Measurements from ENCODE around the gene SMG6.
A peak's percentile ranks its signal among the peaks of the same experiment; 100 is the strongest.

SMG6 gene

GRCh38 chr17:2028737-2029136, 274.8 kb downstream of the SMG6 start:
- ChIA-PET POLR2A (interaction anchor here (0.5 kb wide), 1 partner anchor 44 kb away, joined by 3 read pairs; no protein-coding TSS in a partner anchor), CTCF (interaction anchor here (1.3 to 5.5 kb wide), 5 partner anchors 9 to 147 kb away, joined by 3 to 25 read pairs (median 10); no protein-coding TSS in a partner anchor)
- no peak overlapping the region for H3K4me3 ChIP-seq (ENCODE audit: control insufficient read depth in 1 of 7, extremely low read depth in 1 of 7, insufficient read depth in 4 of 7, low read depth in 2 of 7, low read length in 6 of 7)

GRCh38 chr17:2028234-2028614, 275.4 kb downstream of the SMG6 start:
- ChIA-PET CTCF (interaction anchor here (1.3 to 5.5 kb wide), 4 partner anchors 10 to 147 kb away, joined by 3 to 25 read pairs (median 11); no protein-coding TSS in a partner anchor), POLR2A (interaction anchor here (0.5 kb wide), 1 partner anchor 43 kb away, joined by 3 read pairs; no protein-coding TSS in a partner anchor)
- Histone ChIP-seq H3K27ac (ENCODE audit: insufficient read depth in 1 of 2, low read depth in 1 of 2, low read length in 2 of 2, poor library complexity in 1 of 2, severe bottlenecking in 2 of 2) (no peak overlapping the region), H3K4me3 (ENCODE audit: control insufficient read depth in 1 of 7, extremely low read depth in 1 of 7, insufficient read depth in 4 of 7, low read depth in 2 of 7, low read length in 6 of 7) (no peak overlapping the region), H3K27me3 (replicated peaks in 2 of 5; ENCODE audit: control insufficient read depth in 4 of 5, insufficient read depth in 5 of 5, low read length in 4 of 5) (peaks cover 9 to 54% (median 18%) of the 10 kb centered on the region in 5 experiments), H3K4me1 (ENCODE audit: control extremely low read depth in 1 of 4, control insufficient read depth in 4 of 4, insufficient read depth in 4 of 4, low read length in 3 of 4) (peaks cover 4 to 47% (median 36%) of the 10 kb centered on the region in 4 experiments), H3K9me3 (ENCODE audit: control extremely low read depth in 1 of 5, control insufficient read depth in 4 of 5, insufficient read depth in 2 of 5, low read depth in 1 of 5, low read length in 4 of 5) (no peaks in the 10 kb centered on the region), H3K36me3 (ENCODE audit: control insufficient read depth in 4 of 4, insufficient read depth in 4 of 4, low read length in 3 of 4) (peaks cover 0 to under 1% (median 0%) of the 10 kb centered on the region in 4 experiments)
- no peak for DNase-seq
- WGBS (ENCODE audit: insufficient coverage), result 93% methylated on average over 4 of the region's 5 CpGs

More at GRCh38 chr17:2028737-2029136, 274.8 kb downstream of the SMG6 start:
- peak in 1 of 3 donors; percentile 40 for DNase-seq
- Histone ChIP-seq H3K9me3 (ENCODE audit: control extremely low read depth in 1 of 5, control insufficient read depth in 4 of 5, insufficient read depth in 2 of 5, low read depth in 1 of 5, low read length in 4 of 5) (no peaks in the 10 kb centered on the region), H3K4me1 (ENCODE audit: control extremely low read depth in 1 of 4, control insufficient read depth in 4 of 4, insufficient read depth in 4 of 4, low read length in 3 of 4) (peaks cover 4 to 43% (median 33%) of the 10 kb centered on the region in 4 experiments), H3K27ac (ENCODE audit: insufficient read depth in 1 of 2, low read depth in 1 of 2, low read length in 2 of 2, poor library complexity in 1 of 2, severe bottlenecking in 2 of 2) (no peak overlapping the region), H3K27me3 (replicated peaks in 2 of 5; ENCODE audit: control insufficient read depth in 4 of 5, insufficient read depth in 5 of 5, low read length in 4 of 5) (peaks cover 9 to 54% (median 18%) of the 10 kb centered on the region in 5 experiments), H3K36me3 (ENCODE audit: control insufficient read depth in 4 of 4, insufficient read depth in 4 of 4, low read length in 3 of 4) (peaks cover 0 to 5% (median 5%) of the 10 kb centered on the region in 4 experiments)
- whole genome bisulfite sequencing (ENCODE audit: insufficient coverage), result 63% methylated on average over 6 of the region's 6 CpGs

DNA sequence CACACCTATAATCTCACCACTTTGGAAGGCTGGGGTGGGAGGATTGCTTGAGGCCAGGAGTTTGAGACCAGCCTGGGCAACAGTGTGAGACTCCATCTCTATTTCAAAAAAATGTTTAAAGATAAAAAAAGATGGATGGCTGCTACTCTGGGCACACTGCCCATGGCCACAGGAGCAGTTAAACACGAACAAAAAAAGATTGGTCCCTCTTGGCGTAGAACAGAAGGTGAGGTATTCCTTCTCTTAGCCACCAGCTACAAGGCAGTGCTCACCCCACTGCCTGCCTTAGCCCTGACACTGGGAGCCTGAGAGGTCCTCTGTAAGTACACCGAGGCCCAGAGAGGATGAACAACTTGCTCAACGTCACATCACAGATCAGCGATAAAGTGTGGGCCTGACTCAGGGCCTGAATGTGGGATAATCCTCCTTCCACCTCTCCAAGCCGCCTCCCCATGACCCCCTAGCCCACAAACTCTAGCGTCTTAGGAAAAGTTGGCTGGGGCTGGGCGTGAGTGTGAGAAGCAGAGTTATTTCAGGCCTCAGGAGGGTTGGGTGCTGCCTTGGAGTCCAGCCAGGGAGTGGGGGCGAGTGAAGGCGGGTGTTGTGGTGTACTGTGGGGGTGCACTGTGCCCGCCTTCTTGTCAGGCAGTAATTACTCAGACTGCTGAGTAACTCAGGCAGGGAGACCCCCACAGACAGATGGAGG, 275.9 kb downstream of the SMG6 start:
- H3K4me3 ChIP-seq (ENCODE audit: control insufficient read depth in 1 of 7, extremely low read depth in 1 of 7, insufficient read depth in 4 of 7, low read depth in 2 of 7, low read length in 6 of 7), result no peak overlapping the region
- 78% methylated on average over 7 of the region's 11 CpGs for WGBS (ENCODE audit: insufficient coverage)
- peak in 1 of 3 donors; percentile 42 for DNase-seq
- no peaks in the 10 kb centered on the region for H3K9me3 ChIP-seq (ENCODE audit: control extremely low read depth in 1 of 5, control insufficient read depth in 4 of 5, insufficient read depth in 2 of 5, low read depth in 1 of 5, low read length in 4 of 5)
- peaks cover 9 to 54% (median 18%) of the 10 kb centered on the region in 5 experiments for H3K27me3 ChIP-seq (replicated peaks in 2 of 5; ENCODE audit: control insufficient read depth in 4 of 5, insufficient read depth in 5 of 5, low read length in 4 of 5)
- H3K4me1 ChIP-seq (ENCODE audit: control extremely low read depth in 1 of 4, control insufficient read depth in 4 of 4, insufficient read depth in 4 of 4, low read length in 3 of 4), result peaks cover 4 to 52% (median 42%) of the 10 kb centered on the region in 4 experiments
- ChIA-PET POLR2A (interaction anchor here (0.5 to 0.6 kb wide), 2 partner anchors 43 to 208 kb away, joined by 3 to 4 read pairs; no protein-coding TSS in a partner anchor), CTCF (interaction anchor here (1.3 to 5.5 kb wide), 4 partner anchors 10 to 146 kb away, joined by 3 to 25 read pairs (median 11); no protein-coding TSS in a partner anchor)
- H3K36me3 ChIP-seq (ENCODE audit: control insufficient read depth in 4 of 4, insufficient read depth in 4 of 4, low read length in 3 of 4), result no peaks in the 10 kb centered on the region
- no peak overlapping the region for H3K27ac ChIP-seq (ENCODE audit: insufficient read depth in 1 of 2, low read depth in 1 of 2, low read length in 2 of 2, poor library complexity in 1 of 2, severe bottlenecking in 2 of 2)

DNA sequence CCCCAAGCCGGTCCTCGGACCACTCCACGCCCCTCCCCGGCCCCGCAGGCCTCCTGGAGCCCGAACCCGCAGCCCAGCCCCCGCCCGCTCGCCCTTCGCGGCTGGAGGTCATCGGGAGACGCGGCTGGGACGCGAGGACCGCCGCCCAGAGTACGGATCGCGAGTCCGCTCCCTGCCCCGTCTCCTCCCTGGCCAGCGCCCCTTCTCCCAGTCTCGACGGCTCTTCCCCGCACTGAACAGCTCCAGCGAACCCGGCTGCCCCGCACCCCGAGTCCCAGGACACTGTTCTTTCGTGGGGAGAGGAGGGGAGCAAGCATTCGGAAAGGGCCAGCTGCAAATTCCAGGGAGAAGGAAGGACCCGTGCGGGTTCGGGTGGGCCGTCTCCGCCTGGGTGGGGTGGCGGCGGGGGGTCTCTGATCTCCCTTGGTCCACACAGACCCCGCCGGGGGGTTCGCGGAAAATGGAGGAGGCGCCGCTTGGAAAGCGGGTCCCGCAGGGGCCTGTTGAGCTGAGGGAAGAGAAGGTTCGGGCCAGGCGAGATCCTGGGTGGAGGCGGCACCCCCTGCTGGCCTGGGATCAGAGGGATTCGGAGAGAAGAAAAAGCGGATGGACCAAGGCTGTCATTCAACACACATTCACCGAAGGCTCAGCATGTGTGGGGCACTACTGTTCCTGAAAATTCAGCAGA, 277.8 kb downstream of the SMG6 start:
- Histone ChIP-seq H3K9me3 (ENCODE audit: control extremely low read depth in 1 of 5, control insufficient read depth in 4 of 5, insufficient read depth in 2 of 5, low read depth in 1 of 5, low read length in 4 of 5) (no peaks in the 10 kb centered on the region), H3K4me3 (ENCODE audit: control insufficient read depth in 1 of 7, extremely low read depth in 1 of 7, insufficient read depth in 4 of 7, low read depth in 2 of 7, low read length in 6 of 7) (peak overlapping the region; percentile 11 to 75 (median 54)), H3K36me3 (ENCODE audit: control insufficient read depth in 4 of 4, insufficient read depth in 4 of 4, low read length in 3 of 4) (no peaks in the 10 kb centered on the region), H3K4me1 (ENCODE audit: control extremely low read depth in 1 of 4, control insufficient read depth in 4 of 4, insufficient read depth in 4 of 4, low read length in 3 of 4) (peaks cover under 1 to 54% (median 49%) of the 10 kb centered on the region in 4 experiments), H3K27ac (ENCODE audit: insufficient read depth in 1 of 2, low read depth in 1 of 2, low read length in 2 of 2, poor library complexity in 1 of 2, severe bottlenecking in 2 of 2) (no peak overlapping the region), H3K27me3 (replicated peaks in 2 of 5; ENCODE audit: control insufficient read depth in 4 of 5, insufficient read depth in 5 of 5, low read length in 4 of 5) (peaks cover 9 to 54% (median 18%) of the 10 kb centered on the region in 5 experiments)
- CTCF ChIA-PET, result interaction anchor here (0.6 to 5.5 kb wide), 7 partner anchors 15 to 146 kb away, joined by 3 to 25 read pairs (median 3); no protein-coding TSS in a partner anchor
- POLR2A ChIA-PET, result no interaction called here
- peak; percentile 58 to 59 (median 59) for DNase-seq
- WGBS (ENCODE audit: insufficient coverage), result under 1% methylated on average over 43 of the region's 55 CpGs

DNA sequence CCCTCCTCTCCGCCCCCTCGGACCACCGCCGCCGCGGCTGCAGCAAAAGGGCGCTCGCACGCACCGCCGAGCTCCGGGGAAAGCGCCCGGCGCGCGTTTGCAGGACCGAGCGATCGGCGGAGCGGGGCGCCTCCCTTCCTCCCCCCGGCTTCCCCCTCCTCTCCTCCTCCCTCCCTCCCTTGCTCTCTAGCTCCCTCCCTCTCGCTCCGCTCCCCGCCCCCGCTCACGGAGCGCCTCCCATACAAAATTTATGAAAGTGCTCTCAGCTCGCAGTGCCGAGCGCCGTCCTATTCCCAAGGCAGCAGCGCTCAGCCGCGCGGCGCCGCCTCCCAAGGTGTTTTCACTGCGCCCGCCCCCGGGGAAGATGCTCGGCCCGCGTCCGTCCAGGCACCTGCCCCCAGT, 278.4 kb downstream of the SMG6 start, which contains the start of gene RTN4RL1:
Gene RTN4RL1 (minus strand): TSS at position 115 of the 402 bp plus-strand sequence. CDS start 469 bp downstream, outside the sequence.
- Histone ChIP-seq H3K4me3 (ENCODE audit: control insufficient read depth in 1 of 7, extremely low read depth in 1 of 7, insufficient read depth in 4 of 7, low read depth in 2 of 7, low read length in 6 of 7) (peak within 1 kb of the TSS; percentile 24 to 75 (median 54)), H3K27ac (ENCODE audit: insufficient read depth in 1 of 2, low read depth in 1 of 2, low read length in 2 of 2, poor library complexity in 1 of 2, severe bottlenecking in 2 of 2) (no peak within 1 kb of the TSS), H3K9me3 (ENCODE audit: control extremely low read depth in 1 of 5, control insufficient read depth in 4 of 5, insufficient read depth in 2 of 5, low read depth in 1 of 5, low read length in 4 of 5) (no peaks in the 10 kb centered on the region), H3K4me1 (ENCODE audit: control extremely low read depth in 1 of 4, control insufficient read depth in 4 of 4, insufficient read depth in 4 of 4, low read length in 3 of 4) (peaks cover 0 to 57% (median 53%) of the 10 kb centered on the region in 4 experiments), H3K27me3 (replicated peaks in 2 of 5; ENCODE audit: control insufficient read depth in 4 of 5, insufficient read depth in 5 of 5, low read length in 4 of 5) (peaks cover 9 to 54% (median 18%) of the 10 kb centered on the region in 5 experiments), H3K36me3 (ENCODE audit: control insufficient read depth in 4 of 4, insufficient read depth in 4 of 4, low read length in 3 of 4) (no peaks in the 10 kb centered on the region)
- WGBS (ENCODE audit: insufficient coverage), result 0% methylated on average over 36 of the region's 47 CpGs
- peak in 2 of 3 donors; percentile 73 to 74 for DNase-seq
- ChIA-PET POLR2A (interaction anchor here (0.5 kb wide), 1 partner anchor 32 kb away, joined by 3 read pairs; no protein-coding TSS in a partner anchor), CTCF (interaction anchor here (0.9 to 5.5 kb wide), 6 partner anchors 14 to 144 kb away, joined by 3 to 25 read pairs (median 4); no protein-coding TSS in a partner anchor)

DNA sequence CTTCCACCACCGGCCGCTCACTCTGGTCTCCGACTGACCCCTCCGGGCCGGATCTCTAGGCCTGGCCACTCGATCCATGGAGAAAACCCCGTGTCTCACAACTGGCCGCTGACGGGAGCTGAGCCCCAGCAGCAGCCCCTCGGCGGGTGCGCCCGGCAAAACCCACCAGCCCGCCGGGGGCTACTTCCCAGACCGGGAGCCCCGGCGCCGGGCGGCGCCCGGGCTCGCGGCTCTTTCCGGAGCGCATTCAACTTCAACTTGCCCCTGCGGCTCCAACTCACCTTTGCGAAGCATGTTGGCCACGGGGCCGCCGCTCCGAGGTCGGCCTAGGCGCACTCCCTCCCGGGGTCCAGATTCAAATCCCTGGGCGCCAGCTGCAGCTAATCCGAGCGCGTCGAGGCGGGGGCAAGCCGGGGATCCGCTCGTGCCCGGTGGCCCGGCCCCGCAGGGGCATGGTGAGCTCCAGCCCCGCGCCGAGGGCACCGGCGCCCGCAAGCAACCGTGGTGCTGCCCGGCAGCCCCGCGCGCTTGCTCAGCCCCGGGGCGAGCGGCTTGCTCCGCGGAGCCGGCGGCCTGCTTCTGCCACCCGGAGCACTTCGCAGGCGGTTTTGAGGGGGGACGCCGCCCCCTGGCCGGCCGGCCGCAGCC, 278.9 kb downstream of the SMG6 start:
- Histone ChIP-seq H3K27me3 (replicated peaks in 2 of 5; ENCODE audit: control insufficient read depth in 4 of 5, insufficient read depth in 5 of 5, low read length in 4 of 5) (peaks cover 9 to 54% (median 20%) of the 10 kb centered on the region in 5 experiments), H3K27ac (ENCODE audit: insufficient read depth in 1 of 2, low read depth in 1 of 2, low read length in 2 of 2, poor library complexity in 1 of 2, severe bottlenecking in 2 of 2) (no peak overlapping the region), H3K4me3 (ENCODE audit: control insufficient read depth in 1 of 7, extremely low read depth in 1 of 7, insufficient read depth in 4 of 7, low read depth in 2 of 7, low read length in 6 of 7) (peak overlapping the region; percentile 24 to 75 (median 54)), H3K4me1 (ENCODE audit: control extremely low read depth in 1 of 4, control insufficient read depth in 4 of 4, insufficient read depth in 4 of 4, low read length in 3 of 4) (peaks cover 0 to 61% (median 53%) of the 10 kb centered on the region in 4 experiments), H3K36me3 (ENCODE audit: control insufficient read depth in 4 of 4, insufficient read depth in 4 of 4, low read length in 3 of 4) (no peaks in the 10 kb centered on the region), H3K9me3 (ENCODE audit: control extremely low read depth in 1 of 5, control insufficient read depth in 4 of 5, insufficient read depth in 2 of 5, low read depth in 1 of 5, low read length in 4 of 5) (no peaks in the 10 kb centered on the region)
- DNase-seq, result peak in 1 of 3 donors; percentile 28
- POLR2A ChIA-PET, result interaction anchor here (0.5 kb wide), 1 partner anchor 32 kb away, joined by 3 read pairs; no protein-coding TSS in a partner anchor
- WGBS (ENCODE audit: insufficient coverage), result under 1% methylated on average over 57 of the region's 73 CpGs
- CTCF ChIA-PET, result interaction anchor here (0.9 to 5.5 kb wide), 7 partner anchors 15 to 143 kb away, joined by 3 to 25 read pairs (median 3); no protein-coding TSS in a partner anchor

All from common myeloid progenitor, CD34-positive (primary cell).